RWPE1 (cell line): ENCODE measurements around the gene ACSF3.

Experiments used
- CTCF ChIA-PET: fragments of 350-600 bp; sonication (Branson Sonifier 250); formaldehyde crosslinking; extraction: SDS; loops from one replicate; lab custom pipeline; 2021; lab: Yijun Ruan, JAX
- POLR2A ChIA-PET: fragments of 400-600 bp; formaldehyde crosslinking; extraction: SDS; loops from one replicate; lab custom pipeline; 2020; ENCODE audit warnings: antibody characterized with exemption; ENCODE audit not compliant: low non-redundant PET; lab: Yijun Ruan, JAX
- DNase-seq: peaks from one replicate; pipeline ENCODE4 v3.0.0; 2012; ENCODE audit warnings: low spot score
- H3K27ac ChIP-seq: fragments of 450-650 bp; 2 replicates; pipeline ENCODE4 v1.5.1; 2017
- TF ChIP-seq, protein P1 (sequence below): fragments of 450-650 bp; conservative IDR thresholded peaks from 2 replicates; pipeline ENCODE4 v1.5.1; 2017; ENCODE audit warnings: low read depth, mild to moderate bottlenecking

ACSF3 gene

GRCh38 chr16:89113152-89113547, 19.5 kb downstream of the ACSF3 start:
- no peak for DNase-seq
- H3K27ac ChIP-seq: no peak overlapping the region
- TF ChIP-seq, protein P1, sequence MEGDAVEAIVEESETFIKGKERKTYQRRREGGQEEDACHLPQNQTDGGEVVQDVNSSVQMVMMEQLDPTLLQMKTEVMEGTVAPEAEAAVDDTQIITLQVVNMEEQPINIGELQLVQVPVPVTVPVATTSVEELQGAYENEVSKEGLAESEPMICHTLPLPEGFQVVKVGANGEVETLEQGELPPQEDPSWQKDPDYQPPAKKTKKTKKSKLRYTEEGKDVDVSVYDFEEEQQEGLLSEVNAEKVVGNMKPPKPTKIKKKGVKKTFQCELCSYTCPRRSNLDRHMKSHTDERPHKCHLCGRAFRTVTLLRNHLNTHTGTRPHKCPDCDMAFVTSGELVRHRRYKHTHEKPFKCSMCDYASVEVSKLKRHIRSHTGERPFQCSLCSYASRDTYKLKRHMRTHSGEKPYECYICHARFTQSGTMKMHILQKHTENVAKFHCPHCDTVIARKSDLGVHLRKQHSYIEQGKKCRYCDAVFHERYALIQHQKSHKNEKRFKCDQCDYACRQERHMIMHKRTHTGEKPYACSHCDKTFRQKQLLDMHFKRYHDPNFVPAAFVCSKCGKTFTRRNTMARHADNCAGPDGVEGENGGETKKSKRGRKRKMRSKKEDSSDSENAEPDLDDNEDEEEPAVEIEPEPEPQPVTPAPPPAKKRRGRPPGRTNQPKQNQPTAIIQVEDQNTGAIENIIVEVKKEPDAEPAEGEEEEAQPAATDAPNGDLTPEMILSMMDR: no peak
- CTCF ChIA-PET: no interaction called here
- POLR2A ChIA-PET: no interaction called here

- TF ChIP-seq, protein P1: no peak
- H3K27ac ChIP-seq: no peak overlapping the region
- ChIA-PET POLR2A (no interaction called here), CTCF (no interaction called here)
- no peak for DNase-seq
These were observed 20.0 kb downstream of the ACSF3 start for GRCh38 chr16:89113661-89114060.

- H3K27ac ChIP-seq: peak overlapping the region; percentile 49
- DNase-seq: peak; percentile 16
- TF ChIP-seq, protein P1: no peak
- CTCF ChIA-PET: no interaction called here
- POLR2A ChIA-PET: no interaction called here
These were observed 20.7 kb downstream of the ACSF3 start for GRCh38 chr16:89114159-89114981.

DNA sequence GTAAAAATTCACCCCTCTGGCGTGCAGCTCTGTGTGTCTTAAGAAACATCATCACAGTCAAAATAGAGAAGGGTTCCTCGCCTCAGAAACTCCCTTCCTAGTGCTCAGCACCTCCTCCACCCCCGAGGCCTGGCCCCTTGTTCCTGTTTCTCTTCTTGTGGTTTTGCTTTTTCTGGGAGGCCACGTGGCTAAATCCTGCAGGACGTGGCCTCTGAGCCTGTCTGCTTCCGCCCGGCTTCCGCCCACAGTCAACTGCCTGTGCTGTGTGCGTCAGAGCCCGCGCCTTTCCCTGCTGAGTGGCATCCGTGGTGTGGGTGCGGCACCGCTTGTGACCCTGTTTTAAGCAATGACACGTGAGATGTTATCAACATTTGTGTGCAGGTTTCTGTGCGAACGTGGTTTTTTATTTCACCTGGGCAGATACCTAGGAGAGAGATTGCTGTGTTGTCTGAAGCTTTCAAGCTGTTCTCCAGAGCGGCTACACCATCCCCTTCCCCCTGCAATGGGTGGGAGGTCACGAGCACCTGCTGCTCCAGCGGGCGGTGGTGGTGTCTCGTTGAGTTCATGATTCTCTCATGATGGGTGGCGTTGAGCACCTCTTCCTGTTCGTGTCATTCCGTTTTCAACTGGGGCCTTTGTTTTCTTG, 21.7 kb downstream of the ACSF3 start:
- ChIA-PET POLR2A (no interaction called here), CTCF (interaction anchor here (1.1 kb wide), 1 partner anchor 52 kb away, joined by 4 read pairs; no protein-coding TSS in a partner anchor)
- TF ChIP-seq, protein P1: no peak
- DNase-seq: peak; percentile 13
- H3K27ac ChIP-seq: peak overlapping the region; percentile 49

GRCh38 chr16:89116341-89117226, 22.9 kb downstream of the ACSF3 start:
- H3K27ac ChIP-seq: peak overlapping the region; percentile 25; the same call in 1 of the 2 replicates
- no peak for DNase-seq
- TF ChIP-seq, protein P1: no peak
- POLR2A ChIA-PET: no interaction called here
- CTCF ChIA-PET: no interaction called here
